ENCODE measurements around the gene GTF2F2. TPM values are rescaled to one million over a fixed set of nuclear protein-coding genes. Genes with fewer than 3 reads are reported as not detected.

Gene GTF2F2
- total RNA-seq, 2 experiments from 2014 or later, result 20.1 to 25.1 TPM

- BruUV-seq (replicated peaks), result no TSS peak
- Histone ChIP-seq H3K4me3 (ENCODE audit: low read depth, low read length, poor library complexity, severe bottlenecking) (no peak overlapping the region), H3K79me2 (ENCODE audit: insufficient read depth, low read depth, low read length) (no peaks in the 10 kb centered on the region), H3K4me2 (ENCODE audit: low read length) (no peak overlapping the region), H3K27ac (ENCODE audit: low read depth, low read length, poor library complexity, severe bottlenecking) (no peak overlapping the region), H4K20me1 (ENCODE audit: insufficient read depth, low read length) (no peaks in the 10 kb centered on the region), H3K9me3 (ENCODE audit: low read length) (no peaks in the 10 kb centered on the region), H3K9me2 (ENCODE audit: insufficient read depth, low read length) (no peaks in the 10 kb centered on the region), H3K4me1 (ENCODE audit: insufficient read depth, low read length, poor library complexity, severe bottlenecking) (no peaks in the 10 kb centered on the region), H3K36me3 (ENCODE audit: insufficient read depth, low read length) (no peaks in the 10 kb centered on the region), H2AFZ (ENCODE audit: low read length) (no peak overlapping the region)
- CTCF ChIA-PET (ENCODE audit: unreplicated experiment), result no interaction called here
- no peak for TF ChIP-seq EZH2phosphoT487 (IDR thresholded peaks at IDR 0.05; ENCODE audit: borderline replicate concordance, low read depth, low read length)
- intact Hi-C loops (cut with micrococcal nuclease; ENCODE audit: unreplicated experiment), result no loop called here
- POLR2A ChIA-PET, result no interaction called here
- DNase-seq (ENCODE audit: low spot score), result no peak
Measured at GRCh38 chr13:45084515-45084914, 35.8 kb upstream of the GTF2F2 start.

GRCh38 chr13:45086484-45086883 lies 33.8 kb upstream of the GTF2F2 start:
- Histone ChIP-seq H3K9me3 (ENCODE audit: low read length) (no peaks in the 10 kb centered on the region), H3K4me1 (ENCODE audit: insufficient read depth, low read length, poor library complexity, severe bottlenecking) (no peaks in the 10 kb centered on the region), H3K4me2 (ENCODE audit: low read length) (no peak overlapping the region), H4K20me1 (ENCODE audit: insufficient read depth, low read length) (no peaks in the 10 kb centered on the region), H3K4me3 (ENCODE audit: low read depth, low read length, poor library complexity, severe bottlenecking) (no peak overlapping the region), H3K79me2 (ENCODE audit: insufficient read depth, low read depth, low read length) (no peaks in the 10 kb centered on the region), H3K36me3 (ENCODE audit: insufficient read depth, low read length) (no peaks in the 10 kb centered on the region), H3K9me2 (ENCODE audit: insufficient read depth, low read length) (no peaks in the 10 kb centered on the region), H2AFZ (ENCODE audit: low read length) (no peak overlapping the region), H3K27ac (ENCODE audit: low read depth, low read length, poor library complexity, severe bottlenecking) (no peak overlapping the region)
- CTCF ChIA-PET (ENCODE audit: unreplicated experiment), result no interaction called here
- intact Hi-C loops (cut with micrococcal nuclease; ENCODE audit: unreplicated experiment), result no loop called here
- DNase-seq (ENCODE audit: low spot score), result no peak
- POLR2A ChIA-PET, result no interaction called here
- TF ChIP-seq CTCF (conservative IDR thresholded peaks at IDR 0.05; ENCODE audit: low read length), result no peak
- no peak for TF ChIP-seq EZH2phosphoT487 (IDR thresholded peaks at IDR 0.05; ENCODE audit: borderline replicate concordance, low read depth, low read length)
- BruUV-seq (replicated peaks), result no TSS peak

- CTCF ChIA-PET (ENCODE audit: unreplicated experiment), result no interaction called here
- DNase-seq (ENCODE audit: low spot score), result no peak
- Histone ChIP-seq H3K79me2 (ENCODE audit: insufficient read depth, low read depth, low read length) (no peaks in the 10 kb centered on the region), H4K20me1 (ENCODE audit: insufficient read depth, low read length) (no peaks in the 10 kb centered on the region), H2AFZ (ENCODE audit: low read length) (no peak overlapping the region), H3K27ac (ENCODE audit: low read depth, low read length, poor library complexity, severe bottlenecking) (no peak overlapping the region), H3K36me3 (ENCODE audit: insufficient read depth, low read length) (no peaks in the 10 kb centered on the region), H3K4me3 (ENCODE audit: low read depth, low read length, poor library complexity, severe bottlenecking) (no peak overlapping the region), H3K9me3 (ENCODE audit: low read length) (no peaks in the 10 kb centered on the region), H3K4me1 (ENCODE audit: insufficient read depth, low read length, poor library complexity, severe bottlenecking) (no peaks in the 10 kb centered on the region), H3K9me2 (ENCODE audit: insufficient read depth, low read length) (no peaks in the 10 kb centered on the region), H3K4me2 (ENCODE audit: low read length) (no peak overlapping the region)
- no peak for TF ChIP-seq EZH2phosphoT487 (IDR thresholded peaks at IDR 0.05; ENCODE audit: borderline replicate concordance, low read depth, low read length)
- TF ChIP-seq CTCF (conservative IDR thresholded peaks at IDR 0.05; ENCODE audit: low read length), result no peak
- BruUV-seq (replicated peaks), result no TSS peak
- intact Hi-C loops (cut with micrococcal nuclease; ENCODE audit: unreplicated experiment), result no loop called here
- POLR2A ChIA-PET, result interaction anchor here (0.5 to 1.1 kb wide), 4 partner anchors 19 to 325 kb away, joined by 3 to 6 read pairs (median 5); no protein-coding TSS in a partner anchor
Measured at GRCh38 chr13:45092663-45093062, 27.6 kb upstream of the GTF2F2 start.
